Heart left ventricle (tissue), 13 donors: ENCODE measurements around the gene SLC25A13.

ENCODE experiments used
- POLR2A ChIP-seq, 2 donors: fragments of 450-650 bp; IDR thresholded peaks; one replicate each; pipeline ENCODE4 v1.6.1; 2017; ENCODE audit warnings: antibody characterized with exemption in 2 of 2, mild to moderate bottlenecking in 2 of 2, moderate library complexity in 2 of 2
- TF ChIP-seq, protein P1 (sequence below), 12 donors: fragments of 200-600 bp; sonication (generic) in 4 of 12; IDR thresholded peaks; one replicate each; pipeline versions ENCODE4 v1.5.0 to v1.8.0; 2018 to 2022; ENCODE audit warnings: antibody characterized with exemption in 12 of 12, mild to moderate bottlenecking in 5 of 12
- donor health status: ischemic (EF 13 %, LVEDD 7.1; RV severe dilation, severe dysfunction).
- donor health status: DM: no; HTN: yes; CAD: no.
- donor health status: DM: no; HTN: no; CAD: no.
- donor health status: ischemic (EF 25% LVEDD 6.9; RV normal size, moderate dysfunction).
- donor health status: ischemic (EF 25% LVEDD 5.7; RV mildly dilated, moderate dysfunction).
- donor health status: ischemic (EF 35%, LVEDD 5.7; RV mildly dilated, moderate dysfunction).
- donor health status: nonischemic (EF 11% LVEDD 7.7; RV severe dilation, severe dysfunction).
- donor health status: DM: yes; HTN: yes; CAD: no.
- donor health status: PGD.
- donor health status: ischemic (EF 29% LVEDD 5.4; RV normal size, mild dysfunction).
- donor health status: nonischemic (EF 23%, LVEDD 6.1; RV moderate dilation, normal function).

GRCh38 chr7:96174812-96175211 lies 147.1 kb downstream of the SLC25A13 start:
- TF ChIP-seq, protein P1, sequence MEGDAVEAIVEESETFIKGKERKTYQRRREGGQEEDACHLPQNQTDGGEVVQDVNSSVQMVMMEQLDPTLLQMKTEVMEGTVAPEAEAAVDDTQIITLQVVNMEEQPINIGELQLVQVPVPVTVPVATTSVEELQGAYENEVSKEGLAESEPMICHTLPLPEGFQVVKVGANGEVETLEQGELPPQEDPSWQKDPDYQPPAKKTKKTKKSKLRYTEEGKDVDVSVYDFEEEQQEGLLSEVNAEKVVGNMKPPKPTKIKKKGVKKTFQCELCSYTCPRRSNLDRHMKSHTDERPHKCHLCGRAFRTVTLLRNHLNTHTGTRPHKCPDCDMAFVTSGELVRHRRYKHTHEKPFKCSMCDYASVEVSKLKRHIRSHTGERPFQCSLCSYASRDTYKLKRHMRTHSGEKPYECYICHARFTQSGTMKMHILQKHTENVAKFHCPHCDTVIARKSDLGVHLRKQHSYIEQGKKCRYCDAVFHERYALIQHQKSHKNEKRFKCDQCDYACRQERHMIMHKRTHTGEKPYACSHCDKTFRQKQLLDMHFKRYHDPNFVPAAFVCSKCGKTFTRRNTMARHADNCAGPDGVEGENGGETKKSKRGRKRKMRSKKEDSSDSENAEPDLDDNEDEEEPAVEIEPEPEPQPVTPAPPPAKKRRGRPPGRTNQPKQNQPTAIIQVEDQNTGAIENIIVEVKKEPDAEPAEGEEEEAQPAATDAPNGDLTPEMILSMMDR (IDR thresholded peaks at IDR 0.05) = no peak
- TF ChIP-seq POLR2A (IDR thresholded peaks at IDR 0.05) = no peak
